Suprapubic skin (tissue), 4 donors: Measurements from ENCODE around the gene WDR89.

Experiments
- CTCF ChIP-seq, 2 donors: fragments of 200-600 bp in 1 of 2; fragments of 450-650 bp in 1 of 2; sonication (generic) in 1 of 2; IDR thresholded peaks; one replicate each; pipeline ENCODE4 v1.5.1; 2016 to 2019; ENCODE audit warnings: antibody characterized with exemption in 2 of 2, mild to moderate bottlenecking in 1 of 2, moderate library complexity in 1 of 2
- EP300 ChIP-seq: sonication (generic); formaldehyde crosslinking; IDR thresholded peaks from one replicate; pipeline ENCODE4 v1.6.1; 2017; ENCODE audit warnings: antibody characterized with exemption
- POLR2A ChIP-seq, 2 donors: fragments of 450-650 bp; IDR thresholded peaks; one replicate each; pipeline ENCODE4 v1.6.1; 2017; ENCODE audit warnings: antibody characterized with exemption in 2 of 2, mild to moderate bottlenecking in 2 of 2, moderate library complexity in 2 of 2
- POLR2AphosphoS5 ChIP-seq, 3 donors: sonication (generic); formaldehyde crosslinking; IDR thresholded peaks; one replicate each; pipeline ENCODE4 v1.6.1; 2017; ENCODE audit warnings: antibody characterized with exemption in 3 of 3

- no peak for TF ChIP-seq CTCF (IDR thresholded peaks at IDR 0.05)
- TF ChIP-seq POLR2AphosphoS5 (IDR thresholded peaks at IDR 0.05), result peak in 2 of 3 donors; percentile 19 to 72
- TF ChIP-seq POLR2A (IDR thresholded peaks at IDR 0.05), result no peak
- no peak for TF ChIP-seq EP300
Observed at GRCh38 chr14:63642229-63642611, 549 bp upstream of the WDR89 start.
